GM19324 (cell line): ENCODE measurements around the gene CMIP.

Experiments
- ATAC-seq: cut with Tn5 transposase; IDR thresholded peaks from one replicate; pipeline ENCODE4 v1.9.1; 2021; ENCODE audit warnings: mild to moderate bottlenecking, moderate library complexity; ENCODE audit not compliant: unreplicated experiment, low FRiP score

Gene CMIP

GRCh38 chr16:81526935-81527334, 82.3 kb downstream of the CMIP start:
- no peak for ATAC-seq

GRCh38 chr16:81527477-81528178, 83.0 kb downstream of the CMIP start:
- no peak for ATAC-seq

GRCh38 chr16:81528256-81528655, 83.6 kb downstream of the CMIP start:
- no peak for ATAC-seq

DNA sequence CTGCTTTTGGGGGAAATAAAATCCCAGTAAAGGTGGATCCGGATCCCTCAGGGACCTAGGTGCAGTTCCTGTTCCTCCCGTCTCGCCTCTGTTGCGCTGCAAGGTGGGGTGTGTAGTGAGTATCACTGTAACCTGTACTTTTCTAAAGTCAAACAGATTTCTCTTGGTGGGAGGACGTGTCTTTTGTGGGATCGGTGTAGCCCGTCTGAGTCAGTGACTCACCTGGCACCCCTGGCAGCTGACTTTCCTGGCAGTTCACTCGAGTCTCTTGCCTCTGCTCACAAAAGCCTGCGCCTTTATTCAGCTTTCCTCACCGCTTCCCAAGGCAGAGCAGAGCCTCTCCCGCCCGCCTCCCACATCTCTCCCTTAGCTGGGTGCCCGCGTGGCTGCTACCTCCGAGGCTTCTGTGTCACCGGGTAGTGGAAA, 85.7 kb downstream of the CMIP start:
- ATAC-seq, result no peak

- no peak for ATAC-seq
These were observed 86.2 kb downstream of the CMIP start for GRCh38 chr16:81530814-81531213.

- no peak for ATAC-seq
These were observed 86.8 kb downstream of the CMIP start for GRCh38 chr16:81531419-81531821.

DNA sequence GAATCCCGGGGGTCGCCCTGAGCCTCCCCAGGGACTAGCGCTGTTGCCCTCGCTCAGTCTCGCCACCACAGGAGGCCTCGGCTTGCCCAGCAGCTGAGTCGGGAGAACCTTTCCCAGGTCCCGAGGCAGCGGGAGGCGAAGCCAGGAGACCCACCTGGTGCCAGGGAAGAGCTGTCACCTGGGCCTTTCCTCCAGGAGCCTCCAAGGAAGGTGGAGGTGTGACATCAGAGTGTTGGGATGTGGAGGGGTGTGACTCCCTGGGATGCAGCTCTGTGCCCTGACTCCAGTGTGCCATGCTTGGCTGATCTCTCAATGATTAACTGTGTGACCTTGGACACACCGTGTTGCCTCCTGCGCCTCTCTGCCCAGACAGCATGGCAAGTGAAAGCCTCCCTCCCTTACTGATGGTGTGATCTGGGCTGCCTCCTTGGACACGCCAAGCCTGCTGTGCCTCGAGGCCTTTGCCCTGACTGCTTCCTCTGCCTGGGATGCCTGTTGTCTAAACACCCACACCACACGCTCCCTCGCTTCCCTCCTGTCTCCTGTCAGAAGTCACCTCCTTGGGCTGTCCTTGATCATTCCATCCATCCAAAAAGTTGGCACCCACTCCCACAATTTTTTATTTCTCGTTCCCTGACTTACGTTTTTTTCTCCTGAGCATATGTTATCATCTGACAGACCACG, 88.0 kb downstream of the CMIP start:
- ATAC-seq, result no peak

GRCh38 chr16:81533175-81533507, 88.5 kb downstream of the CMIP start:
- no peak for ATAC-seq

DNA sequence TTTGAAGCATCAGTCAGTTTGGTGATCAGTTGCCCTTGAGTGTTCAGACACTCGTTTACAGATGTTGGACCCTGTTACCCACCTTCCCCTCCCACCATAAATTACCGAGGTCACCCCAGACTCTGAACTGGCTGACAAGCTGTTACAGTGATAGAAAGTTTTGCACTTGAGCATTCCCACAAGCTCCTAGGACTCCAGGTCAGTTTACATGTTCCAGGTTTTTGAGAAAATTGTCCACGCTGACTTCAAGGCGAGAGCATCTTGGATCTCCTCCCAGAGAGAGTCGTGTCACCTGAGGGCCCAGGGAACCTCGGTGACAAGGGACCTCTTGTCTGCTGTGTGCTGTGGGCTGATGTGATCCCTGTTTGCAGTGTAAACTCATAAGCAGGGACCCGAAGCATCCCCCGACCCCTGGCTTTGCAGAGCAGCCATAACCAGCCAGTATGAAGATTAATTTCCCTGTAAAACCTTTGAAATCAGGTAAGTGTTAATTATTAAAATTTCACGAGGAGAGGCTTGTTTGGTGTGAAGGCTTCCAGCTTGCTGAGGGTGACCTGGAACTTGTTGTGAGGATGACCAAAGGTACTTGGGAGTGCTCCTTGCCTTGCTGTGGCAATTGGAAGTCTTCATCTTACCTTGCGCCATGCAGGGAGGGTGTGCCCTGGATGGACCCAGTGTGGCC, 91.2 kb downstream of the CMIP start:
- ATAC-seq, result no peak

DNA sequence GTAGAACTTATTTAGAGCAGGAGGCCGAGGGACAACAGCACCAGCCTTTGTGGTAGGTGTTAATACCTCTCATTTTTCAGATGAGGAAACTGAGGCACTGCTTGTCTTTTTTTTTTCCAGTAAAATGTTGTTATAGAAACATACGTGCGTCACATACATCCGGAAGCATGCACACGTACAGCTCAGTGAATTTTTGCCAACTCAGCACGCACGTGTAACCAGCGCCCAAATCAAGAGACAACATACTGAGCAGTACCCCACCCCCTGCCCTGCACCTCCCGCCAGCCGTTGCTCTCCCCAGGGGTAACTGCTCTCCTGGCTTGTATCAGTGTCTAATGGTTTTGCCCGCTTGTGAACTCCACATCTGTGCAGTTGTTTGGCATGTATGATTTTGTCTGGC, 92.0 kb downstream of the CMIP start:
- ATAC-seq, result no peak

DNA sequence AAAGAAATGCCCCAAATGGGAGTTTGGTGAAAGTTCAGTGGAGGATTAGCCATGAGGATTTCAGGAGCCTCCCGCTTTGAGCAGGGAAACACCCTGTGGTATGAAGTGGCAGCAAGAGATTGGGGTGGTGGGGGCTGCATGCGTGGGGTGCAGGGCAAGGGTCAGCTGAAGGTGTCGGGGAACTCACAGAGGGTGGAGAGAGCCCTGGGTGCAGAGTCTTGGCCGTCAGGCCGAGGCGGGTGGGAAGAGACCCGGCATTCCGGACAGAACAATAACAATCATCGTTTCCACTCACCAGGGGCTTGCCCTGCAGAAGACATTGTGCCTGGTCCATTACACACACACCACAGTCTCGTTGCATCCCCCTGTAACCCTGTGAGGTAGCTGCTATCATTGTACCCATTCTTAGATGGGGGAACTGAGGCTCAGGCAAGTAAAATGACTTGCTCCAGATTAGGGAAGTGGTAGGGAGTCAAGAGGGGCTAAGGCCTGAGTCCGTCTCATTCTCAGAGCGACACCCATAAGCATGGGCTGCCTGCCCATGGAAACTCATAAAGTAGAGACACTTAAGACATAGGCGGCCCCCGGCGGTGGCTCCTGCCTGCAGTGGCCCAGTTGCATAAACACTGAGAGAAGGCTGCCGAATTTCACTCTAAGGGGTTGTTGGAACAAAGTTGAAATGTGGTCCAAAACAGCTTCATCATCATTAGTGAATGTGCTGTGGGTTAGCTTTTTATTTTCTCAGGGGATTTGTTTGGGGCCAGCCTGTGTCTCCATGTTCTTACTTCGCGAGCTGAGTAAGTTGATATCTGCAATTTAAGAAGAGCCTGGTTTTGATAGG, 93.3 kb downstream of the CMIP start:
- ATAC-seq, result no peak

- ATAC-seq, result no peak
These were observed 94.6 kb downstream of the CMIP start for GRCh38 chr16:81539009-81539758.

- ATAC-seq, result no peak
These were observed 95.3 kb downstream of the CMIP start for GRCh38 chr16:81539759-81540472.

DNA sequence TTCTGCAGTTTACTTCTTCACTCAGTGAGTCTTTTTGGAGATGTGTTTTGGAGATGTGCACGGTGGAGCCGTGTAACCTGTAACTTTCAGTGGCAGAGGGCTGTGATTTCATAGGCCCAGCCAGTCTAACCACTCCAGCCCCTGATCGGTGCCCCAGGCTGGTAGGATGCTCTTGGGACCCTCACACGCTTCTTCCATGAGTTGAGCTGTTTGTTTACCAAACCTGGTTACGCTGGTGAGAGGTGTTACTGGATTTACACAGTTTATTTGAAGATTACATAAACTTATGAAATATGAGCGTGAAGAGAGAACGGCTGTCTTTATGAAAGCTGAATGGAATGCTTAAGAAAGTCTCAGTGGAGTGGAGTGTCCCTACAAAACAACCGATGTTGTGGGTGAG, 96.7 kb downstream of the CMIP start:
- ATAC-seq, result no peak

- ATAC-seq, result no peak
These were observed 98.3 kb downstream of the CMIP start for GRCh38 chr16:81542609-81543570.

- ATAC-seq, result no peak
These were observed 99.0 kb downstream of the CMIP start for GRCh38 chr16:81543571-81543970.

DNA sequence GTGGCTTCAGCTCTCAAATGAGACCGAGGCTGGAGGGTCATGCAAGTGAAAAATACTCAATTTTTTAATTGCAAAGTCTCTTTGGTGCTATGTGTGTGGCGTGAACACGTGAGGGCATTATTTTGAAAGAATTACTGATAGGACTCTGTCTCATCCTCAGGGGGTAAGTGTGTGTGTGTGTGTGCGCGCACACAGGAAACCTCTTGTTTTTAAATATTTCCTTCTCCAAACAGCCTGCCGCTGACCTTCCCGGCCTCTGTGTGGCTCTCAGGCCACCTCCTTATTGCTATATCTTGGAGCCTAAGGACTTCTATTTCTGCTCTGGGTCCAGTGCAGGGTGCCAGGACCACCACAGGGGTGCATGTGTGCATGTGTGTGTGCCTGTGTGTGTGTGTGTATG, 99.7 kb downstream of the CMIP start:
- no peak for ATAC-seq

DNA sequence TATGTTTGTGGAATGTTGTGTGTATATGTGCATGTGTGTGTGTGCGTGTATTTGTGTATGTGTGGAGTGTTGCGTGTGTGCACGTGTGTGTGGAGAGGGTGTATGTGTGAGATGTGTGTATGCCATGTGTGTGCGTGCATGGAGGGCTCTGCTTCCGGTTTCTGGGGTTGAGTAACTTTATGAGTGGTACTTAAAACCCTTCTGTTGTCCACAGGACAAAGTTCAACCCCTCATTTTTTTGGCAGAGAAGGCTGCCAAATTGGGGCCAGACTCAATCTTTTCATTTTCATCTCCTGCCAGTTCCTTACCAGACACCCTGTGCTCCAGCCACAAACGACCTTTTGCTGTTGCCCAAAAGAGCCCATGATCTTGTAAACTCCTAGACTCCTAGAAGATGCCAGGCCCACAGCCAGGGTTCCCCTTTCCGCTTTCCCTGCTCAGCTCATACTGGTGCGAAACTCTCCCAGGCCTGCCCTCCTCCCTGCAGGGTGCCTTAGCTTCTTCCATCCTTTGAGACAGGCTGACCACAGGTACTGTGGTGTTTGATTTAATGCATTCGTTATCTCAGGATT, 100.2 kb downstream of the CMIP start:
- ATAC-seq, result no peak
